Cardiac muscle cell (in vitro differentiated cells and primary cell): ENCODE data around the gene ABHD2. TPM values are rescaled to one million over a fixed set of nuclear protein-coding genes. Genes with fewer than 3 reads are reported as not detected.

ENCODE experiments used
- DNase-seq, 2 donors: peaks; one replicate each; pipeline versions ENCODE4 v3.0.0 to v3.0.0-alpha.2; 2010 to 2017; ENCODE audit warnings: low read depth in 1 of 2, low spot score in 1 of 2
- H3K27ac ChIP-seq: fragments of 200-600 bp; sonication (generic); 2 replicates; pipeline ENCODE4 v1.5.1; 2016
- H3K27me3 ChIP-seq: fragments of 200-600 bp; sonication (generic); 2 replicates; pipeline ENCODE4 v1.6.0; 2016; ENCODE audit warnings: control low read depth
- H3K36me3 ChIP-seq: fragments of 200-600 bp; sonication (generic); 2 replicates; pipeline ENCODE4 v1.5.1; 2016; ENCODE audit warnings: control low read depth
- H3K4me1 ChIP-seq: fragments of 200-600 bp; sonication (generic); 2 replicates; pipeline ENCODE4 v1.8.1; 2017; ENCODE audit warnings: low read depth, mild to moderate bottlenecking, mixed run types
- H3K4me3 ChIP-seq: fragments of 200-600 bp; sonication (generic); 2 replicates; pipeline ENCODE4 v1.5.1; 2016; ENCODE audit warnings: mild to moderate bottlenecking
- H3K9me3 ChIP-seq: fragments of 200-600 bp; sonication (generic); 2 replicates; pipeline ENCODE4 v1.5.1; 2017; ENCODE audit warnings: low read depth, mild to moderate bottlenecking, control low read depth
- CTCF ChIP-seq: IDR thresholded peaks from 2 replicates; pipeline ENCODE4 v1.5.1; 2012; ENCODE audit warnings: low read depth, mild to moderate bottlenecking, low read length
- polyA plus RNA-seq: library from polyadenylated mRNA; unstranded; fragments of >200 nt; fragmentation: Nextera tagmentation; extraction: Ambion mirVana; gene quantifications from 2 replicates; pipeline ENCODE4 v1.2.1, GENCODE V29; 2016
- total RNA-seq: library from RNA; depleted of rRNA; stranded (reverse); fragments of >200 nt; gene quantifications from 2 replicates; pipeline ENCODE4 v1.2.3, GENCODE V29; 2016

The ABHD2 gene
- total and polyA plus RNA-seq, 2 experiments from 2014 or later = 28.4 to 43.0 TPM

GRCh38 chr15:89155122-89155521 lies 66.9 kb downstream of the ABHD2 start:
- no peaks in the 10 kb centered on the region for H3K27me3 ChIP-seq
- no peaks in the 10 kb centered on the region for H3K9me3 ChIP-seq
- no peak for TF ChIP-seq CTCF
- peak in 1 of 2 donors; percentile 19 for DNase-seq
- peaks cover 13% of the 10 kb centered on the region for H3K36me3 ChIP-seq
- H3K4me3 ChIP-seq = no peak overlapping the region
- peak overlapping the region; percentile 25 for H3K27ac ChIP-seq
- H3K4me1 ChIP-seq = peaks cover 29% of the 10 kb centered on the region

- Histone ChIP-seq H3K4me1 (peaks cover 24% of the 10 kb centered on the region), H3K9me3 (no peaks in the 10 kb centered on the region), H3K36me3 (peaks cover 13% of the 10 kb centered on the region), H3K27me3 (no peaks in the 10 kb centered on the region), H3K4me3 (no peak overlapping the region), H3K27ac (peak overlapping the region; percentile 25)
- no peak for TF ChIP-seq CTCF
- no peak for DNase-seq
These were observed 67.4 kb downstream of the ABHD2 start for GRCh38 chr15:89155656-89156055.

- no peak overlapping the region for H3K27ac ChIP-seq
- no peak for TF ChIP-seq CTCF
- no peaks in the 10 kb centered on the region for H3K27me3 ChIP-seq
- DNase-seq = no peak
- peaks cover 13% of the 10 kb centered on the region for H3K36me3 ChIP-seq
- peaks cover 14% of the 10 kb centered on the region for H3K4me1 ChIP-seq
- H3K9me3 ChIP-seq = no peaks in the 10 kb centered on the region
- H3K4me3 ChIP-seq = no peak overlapping the region
These were observed 68.8 kb downstream of the ABHD2 start for GRCh38 chr15:89157061-89157460.

- TF ChIP-seq CTCF = no peak
- no peak for DNase-seq
- Histone ChIP-seq H3K27ac (no peak overlapping the region), H3K4me3 (no peak overlapping the region), H3K27me3 (no peaks in the 10 kb centered on the region), H3K4me1 (peaks cover 18% of the 10 kb centered on the region), H3K9me3 (no peaks in the 10 kb centered on the region), H3K36me3 (peaks cover 13% of the 10 kb centered on the region)
These were observed 69.8 kb downstream of the ABHD2 start for GRCh38 chr15:89157918-89158564.

- TF ChIP-seq CTCF = no peak
- H3K27ac ChIP-seq = no peak overlapping the region
- H3K9me3 ChIP-seq = no peaks in the 10 kb centered on the region
- no peaks in the 10 kb centered on the region for H3K27me3 ChIP-seq
- no peak overlapping the region for H3K4me3 ChIP-seq
- H3K36me3 ChIP-seq = peaks cover 6% of the 10 kb centered on the region
- no peak for DNase-seq
- peaks cover 16% of the 10 kb centered on the region for H3K4me1 ChIP-seq
These were observed 73.4 kb downstream of the ABHD2 start for GRCh38 chr15:89161666-89162065.
